Measurements from ENCODE around the gene EXOC3. TPM values are rescaled to one million over a fixed set of nuclear protein-coding genes. Genes with fewer than 3 reads are reported as not detected.
"Not testable (repeated sequence)": the region's sequence is repeated elsewhere in the genome, so short reads cannot be mapped to it uniquely, and the experiment has no call there.

EXOC3 gene
- total RNA-seq, 1 donor from 2014 or later: 67.3 TPM

- Mint-ChIP-seq H3K9me3 (ENCODE audit: low read depth) (no peaks in the 10 kb centered on the region), H3K27me3 (peaks cover 9% of the 10 kb centered on the region), H3K27ac (no peak overlapping the region), H3K4me1 (ENCODE audit: low read depth) (peaks cover 5% of the 10 kb centered on the region), H3K36me3 (ENCODE audit: insufficient read depth) (no peaks in the 10 kb centered on the region), H3K4me3 (ENCODE audit: low read depth) (no peak overlapping the region)
- TF ChIP-seq CTCF (IDR thresholded peaks at IDR 0.05; ENCODE audit: unreplicated experiment): no peak
- DNase-seq (ENCODE audit: low spot score, unreplicated experiment): no peak
Measured at GRCh38 chr5:411728-412127, 31.2 kb upstream of the EXOC3 start.

- DNase-seq (ENCODE audit: low spot score, unreplicated experiment): peak; percentile 57
- H3K4me1 Mint-ChIP-seq (ENCODE audit: low read depth); H3K36me3 Mint-ChIP-seq (ENCODE audit: insufficient read depth); H3K27me3 Mint-ChIP-seq; H3K4me3 Mint-ChIP-seq (ENCODE audit: low read depth); H3K9me3 Mint-ChIP-seq (ENCODE audit: low read depth): not testable (repeated sequence)
- peak overlapping the region; percentile 86 for H3K27ac Mint-ChIP-seq
Measured at GRCh38 chr5:414991-415927, 27.7 kb upstream of the EXOC3 start.

- Mint-ChIP-seq H3K4me1 (ENCODE audit: low read depth) (peaks cover 5% of the 10 kb centered on the region), H3K9me3 (ENCODE audit: low read depth) (no peaks in the 10 kb centered on the region), H3K36me3 (ENCODE audit: insufficient read depth) (no peaks in the 10 kb centered on the region), H3K27ac (peak overlapping the region; percentile 79), H3K27me3 (peaks cover 2% of the 10 kb centered on the region), H3K4me3 (ENCODE audit: low read depth) (no peak overlapping the region)
- no peak for TF ChIP-seq CTCF (IDR thresholded peaks at IDR 0.05; ENCODE audit: unreplicated experiment)
- DNase-seq (ENCODE audit: low spot score, unreplicated experiment): no peak
Measured at GRCh38 chr5:415928-416635, 26.9 kb upstream of the EXOC3 start.

GRCh38 chr5:416636-416960, 26.4 kb upstream of the EXOC3 start:
- H3K4me3 Mint-ChIP-seq (ENCODE audit: low read depth): no peak overlapping the region
- DNase-seq (ENCODE audit: low spot score, unreplicated experiment): no peak
- H3K36me3 Mint-ChIP-seq (ENCODE audit: insufficient read depth): no peaks in the 10 kb centered on the region
- peaks cover 5% of the 10 kb centered on the region for H3K4me1 Mint-ChIP-seq (ENCODE audit: low read depth)
- H3K27me3 Mint-ChIP-seq: no peaks in the 10 kb centered on the region
- TF ChIP-seq CTCF (IDR thresholded peaks at IDR 0.05; ENCODE audit: unreplicated experiment): no peak
- no peak overlapping the region for H3K27ac Mint-ChIP-seq
- H3K9me3 Mint-ChIP-seq (ENCODE audit: low read depth): no peaks in the 10 kb centered on the region

- peaks cover 5% of the 10 kb centered on the region for H3K4me1 Mint-ChIP-seq (ENCODE audit: low read depth)
- no peaks in the 10 kb centered on the region for H3K9me3 Mint-ChIP-seq (ENCODE audit: low read depth)
- no peak overlapping the region for H3K4me3 Mint-ChIP-seq (ENCODE audit: low read depth)
- no peaks in the 10 kb centered on the region for H3K36me3 Mint-ChIP-seq (ENCODE audit: insufficient read depth)
- no peak for DNase-seq (ENCODE audit: low spot score, unreplicated experiment)
- TF ChIP-seq CTCF (IDR thresholded peaks at IDR 0.05; ENCODE audit: unreplicated experiment): no peak
- no peaks in the 10 kb centered on the region for H3K27me3 Mint-ChIP-seq
- no peak overlapping the region for H3K27ac Mint-ChIP-seq
Measured at GRCh38 chr5:417301-418161, 25.4 kb upstream of the EXOC3 start.

Measured in progenitor cell of endocrine pancreas (in vitro differentiated cells).